MM.1S (cell line): ENCODE measurements around the gene GNL2.

Source experiments
- CTCF ChIP-seq: fragments of 300-600 bp; sonication (generic); IDR thresholded peaks from 2 replicates; pipeline ENCODE4 v1.5.1; 2016; ENCODE audit warnings: antibody characterized with exemption, low read length, mixed read lengths
- EZH2phosphoT487 ChIP-seq: fragments of 300-600 bp; sonication (generic); IDR thresholded peaks from 2 replicates; pipeline ENCODE4 v1.6.1; 2018; ENCODE audit warnings: antibody characterized with exemption, low read length

GRCh38 chr1:37559080-37559479, 36.7 kb downstream of the GNL2 start:
- TF ChIP-seq CTCF (no peak), EZH2phosphoT487 (no peak)
